Amniotic stem cell (primary cell): ENCODE results near the gene RMND5B.
"Not testable (repeated sequence)": the region's sequence is repeated elsewhere in the genome, so short reads cannot be mapped to it uniquely, and the experiment has no call there.

ENCODE experiments used
- DNase-seq: peaks from one replicate; lab custom pipeline; 2025; lab: John Stamatoyannopoulos, UW

Gene RMND5B

DNA sequence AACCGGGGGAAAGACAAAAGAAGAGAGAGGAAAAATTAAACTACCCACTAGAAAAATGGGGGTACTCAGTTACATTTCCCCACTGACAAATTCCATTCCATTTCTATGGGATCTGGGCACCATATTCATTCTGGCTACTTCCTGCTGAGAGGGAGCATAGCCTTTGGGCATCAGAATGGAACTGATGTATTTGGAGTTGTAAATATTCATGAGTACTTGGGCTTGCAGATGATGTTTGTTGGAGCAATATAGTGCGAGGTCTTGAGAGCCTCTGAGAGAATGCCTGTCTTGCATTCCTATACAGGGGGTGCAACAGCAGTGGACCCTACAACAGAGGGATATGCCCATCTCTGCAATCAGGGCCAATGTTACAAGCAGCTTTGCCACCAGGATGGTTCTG lies 39.6 kb downstream of the RMND5B start:
- no peak for DNase-seq

DNA sequence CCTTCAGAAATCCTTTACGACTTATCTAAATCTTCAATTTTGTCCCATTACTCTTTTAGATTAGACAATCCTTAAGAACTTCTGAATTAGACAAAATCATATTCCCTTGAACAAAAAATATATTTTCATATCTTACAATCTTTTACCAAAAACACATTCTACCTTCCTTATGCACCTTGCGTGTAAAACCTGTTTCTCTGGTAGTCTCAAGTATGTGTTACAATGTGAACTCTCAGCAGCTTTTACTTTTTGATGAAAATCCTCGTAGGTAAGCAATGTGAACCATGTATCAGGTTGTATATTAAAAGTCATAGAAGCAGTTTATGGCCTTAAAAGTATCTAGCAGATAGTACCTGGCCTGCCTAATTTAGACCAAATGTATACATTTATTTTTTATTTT lies 43.6 kb downstream of the RMND5B start:
- DNase-seq = no peak

DNA sequence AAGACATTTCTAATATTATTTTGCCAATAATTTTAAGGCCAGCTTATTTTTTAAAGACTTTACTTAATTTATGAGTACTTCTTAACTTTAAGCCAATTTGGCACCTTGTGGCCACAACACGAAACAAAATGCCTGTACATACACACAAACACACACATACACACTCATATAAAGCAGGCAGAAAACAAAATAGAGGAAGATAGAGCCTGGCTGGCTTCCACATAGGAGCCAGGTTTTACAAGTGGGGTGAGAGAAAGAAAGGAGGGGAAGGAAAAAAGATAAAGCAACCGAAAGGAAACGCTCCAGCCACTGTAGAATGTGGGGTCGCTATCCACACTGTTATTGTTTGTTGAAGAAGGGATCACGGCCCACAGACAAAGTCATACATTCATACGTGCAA lies 46.0 kb downstream of the RMND5B start:
- DNase-seq = no peak

- DNase-seq = no peak
Observed at GRCh38 chr5:178177569-178177968, 46.8 kb downstream of the RMND5B start.

DNA sequence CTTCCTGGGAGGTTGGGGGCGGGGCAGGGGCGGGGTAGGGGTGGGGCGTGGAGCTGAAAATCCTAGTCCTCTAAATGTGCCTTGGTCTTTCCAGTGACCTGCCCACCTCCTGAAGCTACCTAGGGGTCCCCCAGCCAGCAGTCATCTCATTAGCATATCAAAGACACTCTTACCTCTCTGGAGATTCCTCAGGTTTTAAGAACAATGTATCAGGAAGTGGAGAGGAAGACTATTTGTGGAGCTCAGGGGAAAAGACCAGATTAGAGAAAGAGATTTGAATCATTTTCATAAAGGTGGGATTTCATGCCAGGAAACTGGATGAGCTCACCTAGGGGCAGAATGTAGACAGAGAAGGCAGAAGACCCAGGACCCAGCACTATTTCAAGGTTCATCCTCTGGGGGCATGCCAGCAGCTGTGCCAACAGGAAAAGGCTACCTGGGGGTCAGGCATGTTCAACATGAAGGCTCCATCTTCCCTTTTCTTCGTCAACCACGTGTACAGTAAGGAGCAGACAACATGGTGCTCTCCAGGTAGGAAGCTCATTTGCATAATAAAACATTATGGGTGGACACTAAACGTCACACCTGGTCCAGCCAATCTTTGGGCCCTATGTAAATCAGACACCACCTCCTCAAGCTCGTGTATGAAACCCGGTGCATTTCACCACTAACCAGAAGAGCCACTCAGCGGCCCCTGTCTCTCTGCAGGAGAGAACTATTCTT lies 49.5 kb downstream of the RMND5B start:
- no peak for DNase-seq

- no peak for DNase-seq
Observed at GRCh38 chr5:178182158-178182876, 51.5 kb downstream of the RMND5B start.

GRCh38 chr5:178186427-178186826 lies 55.6 kb downstream of the RMND5B start:
- peak; percentile 3 for DNase-seq

- no peak for DNase-seq
Observed at GRCh38 chr5:178187014-178187413, 56.2 kb downstream of the RMND5B start, which contains the start of gene GMCL2. TSS of gene GMCL2 (minus strand) at chr5:178187371. CDS start at chr5:178187299, 72 bp downstream.

DNA sequence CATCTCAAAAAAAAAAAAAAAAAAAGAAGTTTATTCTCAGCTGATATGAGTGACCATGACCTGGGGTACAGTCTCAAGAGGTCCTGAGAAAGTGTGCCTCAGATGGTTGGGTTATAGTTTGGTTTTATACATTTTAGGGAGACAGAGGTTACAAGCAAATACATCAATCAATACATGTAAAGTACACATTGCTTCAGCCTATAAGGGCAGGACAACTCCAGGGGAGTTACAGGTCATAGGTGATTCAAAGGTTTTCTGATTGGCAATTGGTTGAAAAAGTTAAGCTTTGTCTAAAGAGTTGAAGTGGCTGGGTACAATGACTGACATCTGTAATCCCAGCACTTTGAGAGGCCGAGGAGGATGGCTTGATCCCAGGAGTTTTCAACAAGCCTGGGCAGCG lies 58.6 kb downstream of the RMND5B start:
- no peak for DNase-seq

- DNase-seq = no peak
Observed at GRCh38 chr5:178191661-178192060, 60.8 kb downstream of the RMND5B start.

- no peak for DNase-seq
Observed at GRCh38 chr5:178192244-178192643, 61.4 kb downstream of the RMND5B start.

DNA sequence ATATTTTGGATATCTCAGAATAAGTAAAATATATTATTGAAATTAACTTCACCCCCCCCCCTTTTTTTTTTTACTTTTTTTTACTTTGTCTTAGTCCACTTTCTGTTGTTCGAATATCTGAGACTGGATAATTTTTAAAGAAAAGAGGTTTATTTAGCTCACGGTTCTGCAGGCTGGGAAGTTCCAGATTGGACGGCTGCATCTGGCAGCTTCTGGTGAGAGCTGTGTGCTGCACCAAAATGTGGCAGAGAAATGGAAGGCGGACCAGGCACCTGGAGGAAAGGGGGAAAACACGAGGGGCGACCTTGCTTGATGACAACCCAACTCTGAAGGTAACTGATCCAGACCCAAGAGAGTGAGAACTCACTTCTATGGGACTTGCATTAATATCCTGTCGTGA lies 62.0 kb downstream of the RMND5B start:
- DNase-seq = no peak

DNA sequence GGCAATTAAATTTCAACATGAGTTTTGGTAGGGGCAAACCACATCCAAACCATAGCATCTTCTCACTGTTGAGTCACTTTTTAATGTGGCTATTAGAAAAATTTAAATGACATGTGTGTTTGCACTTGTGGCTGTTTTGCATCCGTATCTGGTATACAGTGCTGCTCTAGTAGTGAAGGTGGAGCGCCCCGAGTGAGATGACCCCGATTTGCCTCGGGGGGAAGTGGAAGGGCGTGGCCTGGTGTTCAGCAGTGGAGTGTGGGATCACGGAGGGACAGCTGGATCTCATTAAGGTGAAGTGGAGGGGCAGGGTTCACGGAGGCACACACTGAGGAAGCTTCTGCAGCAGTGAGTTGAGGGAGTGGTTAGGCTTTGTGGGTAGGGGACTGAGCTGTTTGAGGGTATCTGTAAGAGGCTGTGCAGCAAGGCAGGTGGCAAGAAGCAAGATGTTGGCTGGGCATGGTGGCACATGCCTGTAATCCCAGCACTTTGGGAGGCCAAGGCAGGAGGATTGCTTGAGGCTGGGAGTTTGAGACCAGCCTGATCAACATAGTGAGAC lies 62.5 kb downstream of the RMND5B start:
- DNase-seq = no peak

- no peak for DNase-seq
Observed at GRCh38 chr5:178194026-178194425, 63.2 kb downstream of the RMND5B start.

- no peak for DNase-seq
Observed at GRCh38 chr5:178196281-178196812, 65.5 kb downstream of the RMND5B start.

DNA sequence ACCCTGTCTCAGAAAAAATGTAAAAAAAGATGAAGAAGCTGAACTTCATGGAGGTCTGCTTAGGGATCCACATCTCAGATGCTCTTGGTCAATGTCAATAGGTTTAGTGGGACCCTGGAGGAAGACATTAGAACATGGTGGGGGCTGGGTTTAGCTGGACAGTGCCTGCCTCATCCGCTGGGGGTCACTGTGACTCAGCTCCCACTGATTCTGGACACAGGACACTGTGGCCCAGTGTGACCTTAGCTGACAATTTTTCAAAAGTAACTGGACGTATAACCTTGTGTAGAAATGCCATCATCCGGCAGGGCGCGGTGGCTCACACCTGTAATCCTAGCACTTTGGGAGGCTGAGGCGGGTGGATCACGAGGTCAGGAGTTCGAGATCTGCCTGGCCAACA lies 66.2 kb downstream of the RMND5B start:
- no peak for DNase-seq

DNA sequence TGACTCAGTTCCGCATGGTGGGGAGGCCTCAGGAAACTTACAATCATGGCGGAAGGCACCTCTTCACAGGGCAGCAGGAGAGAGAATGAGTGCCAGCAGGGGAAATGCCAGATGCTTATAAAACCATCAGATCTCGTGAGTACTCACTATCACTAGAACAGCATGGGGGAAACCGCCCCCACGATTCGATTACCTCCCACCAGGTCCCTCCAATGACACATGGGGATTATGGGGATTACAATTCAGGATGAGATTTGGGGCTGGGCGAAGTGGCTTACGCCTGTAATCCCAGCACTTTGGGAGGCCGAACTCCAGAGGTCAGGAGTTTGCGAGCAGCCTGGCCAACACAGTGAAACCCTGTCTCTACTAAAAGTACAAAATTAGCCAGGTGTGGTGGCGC lies 67.3 kb downstream of the RMND5B start:
- not testable (repeated sequence) for DNase-seq

GRCh38 chr5:178198706-178199105 lies 67.9 kb downstream of the RMND5B start:
- no peak for DNase-seq

DNA sequence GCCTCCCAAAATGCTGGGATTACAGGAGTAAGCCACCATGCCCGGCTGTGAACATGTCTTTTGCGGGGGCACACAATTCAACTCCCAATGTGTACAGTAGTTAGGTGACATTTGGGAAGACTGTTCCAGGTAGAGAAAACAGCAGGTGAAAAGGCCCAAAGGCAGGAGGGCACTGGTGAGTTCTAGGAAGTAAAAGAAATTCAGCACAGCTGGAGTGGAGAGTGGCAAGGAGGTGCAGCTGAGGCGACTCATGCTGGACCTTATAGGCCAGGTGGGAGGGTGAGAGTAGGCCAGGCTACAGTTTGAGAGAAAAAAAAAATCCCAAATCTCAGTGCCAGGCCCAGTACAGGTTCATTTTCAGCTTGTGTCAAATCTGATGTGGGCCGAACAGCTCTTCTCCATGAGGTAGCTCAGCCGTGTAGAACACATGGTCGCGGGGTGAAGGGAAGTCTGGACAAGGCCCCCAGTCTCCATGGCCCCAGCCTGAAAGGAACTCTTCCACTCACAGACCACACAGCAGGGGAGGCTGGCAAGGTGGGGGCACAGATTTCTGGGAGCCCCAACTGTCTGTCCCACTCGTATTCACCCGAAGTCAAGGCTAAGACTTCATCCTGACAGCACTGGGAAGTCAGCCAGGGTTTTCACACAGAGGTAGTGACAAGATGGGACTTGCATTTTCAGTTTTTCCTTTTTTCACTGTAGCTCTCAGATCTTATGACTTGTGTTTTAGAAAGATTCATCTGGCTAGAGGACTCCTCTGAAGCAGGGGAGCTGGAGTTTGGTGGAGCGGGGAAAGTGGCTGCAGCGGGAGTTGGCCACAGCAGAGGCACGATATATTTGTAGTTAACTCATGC lies 69.0 kb downstream of the RMND5B start:
- no peak for DNase-seq
